Measurements from ENCODE around the gene TSN. TPM values are rescaled to one million over a fixed set of nuclear protein-coding genes. Genes with fewer than 3 reads are reported as not detected.
A peak's percentile ranks its signal among the peaks of the same experiment; 100 is the strongest.
"Not testable (repeated sequence)": the region's sequence is repeated elsewhere in the genome, so short reads cannot be mapped to it uniquely, and the experiment has no call there.

Gene TSN
- total and polyA plus RNA-seq, 5 donors = 21.3 to 43.7 (median 40.9) TPM

- WGBS = 74% methylated on average over 2 of the region's 2 CpGs
- intact Hi-C loops (cut with DNase I) = no loop called here
These were observed 46.5 kb downstream of the TSN start for GRCh38 chr2:121801916-121802315.

GRCh38 chr2:121803503-121803902, 48.1 kb downstream of the TSN start:
- no peaks in the 10 kb centered on the region for H3K4me1 ChIP-seq (ENCODE audit: control insufficient read depth, insufficient read depth, low read length)
- ATAC-seq = no peak
- no peaks in the 10 kb centered on the region for H3K9me3 ChIP-seq (ENCODE audit: control insufficient read depth, low read length)
- H3K4me3 ChIP-seq (ENCODE audit: low read length) = no peak overlapping the region
- intact Hi-C loops (cut with DNase I) = no loop called here
- WGBS = 77% methylated on average over 2 of the region's 2 CpGs
- no peaks in the 10 kb centered on the region for H3K27me3 ChIP-seq (ENCODE audit: control insufficient read depth, insufficient read depth)
- no peak overlapping the region for H3K27ac ChIP-seq (ENCODE audit: low read length)
- DNase-seq = no peak

More at GRCh38 chr2:121801916-121802315, 46.5 kb downstream of the TSN start:
- H3K4me3 ChIP-seq (ENCODE audit: low read length) = no peak overlapping the region
- DNase-seq (no peak), ATAC-seq (no peak)
- H3K4me1 ChIP-seq (ENCODE audit: control insufficient read depth, insufficient read depth, low read length) = no peaks in the 10 kb centered on the region
- no peaks in the 10 kb centered on the region for H3K27me3 ChIP-seq (ENCODE audit: control insufficient read depth, insufficient read depth)
- no peak overlapping the region for H3K27ac ChIP-seq (ENCODE audit: low read length)
- no peaks in the 10 kb centered on the region for H3K9me3 ChIP-seq (ENCODE audit: control insufficient read depth, low read length)

GRCh38 chr2:121804340-121804739, 48.9 kb downstream of the TSN start:
- Histone ChIP-seq H3K4me1 (ENCODE audit: control insufficient read depth, insufficient read depth, low read length) (no peaks in the 10 kb centered on the region), H3K4me3 (ENCODE audit: low read length) (no peak overlapping the region)

GRCh38 chr2:121804997-121805765, 49.7 kb downstream of the TSN start:
- WGBS = 68% methylated on average over 3 of the region's 3 CpGs
- ATAC-seq = no peak
- intact Hi-C loops (cut with DNase I) = no loop called here

More at GRCh38 chr2:121804340-121804739, 48.9 kb downstream of the TSN start:
- Histone ChIP-seq H3K9me3 (ENCODE audit: control insufficient read depth, low read length) (no peaks in the 10 kb centered on the region), H3K27ac (ENCODE audit: low read length) (no peak overlapping the region), H3K27me3 (ENCODE audit: control insufficient read depth, insufficient read depth) (no peaks in the 10 kb centered on the region)
- intact Hi-C loops (cut with DNase I) = no loop called here
- DNase-seq (no peak), ATAC-seq (no peak)
- WGBS = 12% methylated on average over 5 of the region's 5 CpGs

GRCh38 chr2:121805766-121806143, 50.3 kb downstream of the TSN start:
- ATAC-seq (no peak), DNase-seq (no peak)
- Histone ChIP-seq H3K4me3 (ENCODE audit: low read length) (no peak overlapping the region), H3K4me1 (ENCODE audit: control insufficient read depth, insufficient read depth, low read length) (no peaks in the 10 kb centered on the region), H3K27me3 (ENCODE audit: control insufficient read depth, insufficient read depth) (no peaks in the 10 kb centered on the region), H3K27ac (ENCODE audit: low read length) (no peak overlapping the region), H3K9me3 (ENCODE audit: control insufficient read depth, low read length) (no peaks in the 10 kb centered on the region)
- 75% methylated on average over 7 of the region's 7 CpGs for WGBS
- intact Hi-C loops (cut with DNase I) = no loop called here

More at GRCh38 chr2:121804997-121805765, 49.7 kb downstream of the TSN start:
- H3K27me3 ChIP-seq (ENCODE audit: control insufficient read depth, insufficient read depth) = no peaks in the 10 kb centered on the region
- H3K9me3 ChIP-seq (ENCODE audit: control insufficient read depth, low read length) = no peaks in the 10 kb centered on the region
- no peak overlapping the region for H3K27ac ChIP-seq (ENCODE audit: low read length)
- no peak overlapping the region for H3K4me3 ChIP-seq (ENCODE audit: low read length)
- H3K4me1 ChIP-seq (ENCODE audit: control insufficient read depth, insufficient read depth, low read length) = no peaks in the 10 kb centered on the region
- no peak for DNase-seq

- H3K4me1 ChIP-seq (ENCODE audit: control insufficient read depth, insufficient read depth, low read length); H3K9me3 ChIP-seq (ENCODE audit: control insufficient read depth, low read length); H3K4me3 ChIP-seq (ENCODE audit: low read length); H3K27me3 ChIP-seq (ENCODE audit: control insufficient read depth, insufficient read depth); DNase-seq; ATAC-seq; intact Hi-C loops (cut with DNase I); H3K27ac ChIP-seq (ENCODE audit: low read length): not testable (repeated sequence)
- WGBS = 88% methylated on average over 8 of the region's 8 CpGs
These were observed 52.3 kb downstream of the TSN start for GRCh38 chr2:121807771-121808170.

- no peak for DNase-seq
- Histone ChIP-seq H3K9me3 (ENCODE audit: control insufficient read depth, low read length) (no peaks in the 10 kb centered on the region), H3K4me3 (ENCODE audit: low read length) (no peak overlapping the region), H3K4me1 (ENCODE audit: control insufficient read depth, insufficient read depth, low read length) (no peaks in the 10 kb centered on the region), H3K27me3 (ENCODE audit: control insufficient read depth, insufficient read depth) (no peaks in the 10 kb centered on the region), H3K27ac (ENCODE audit: low read length) (no peak overlapping the region)
- ATAC-seq = no peak
- 74% methylated on average over 4 of the region's 4 CpGs for WGBS
- intact Hi-C loops (cut with DNase I) = no loop called here
These were observed 54.2 kb downstream of the TSN start for GRCh38 chr2:121809607-121810006.

- ATAC-seq (peak; percentile 93 to 95), DNase-seq (peak; percentile 72 to 89 (median 83))
- no peaks in the 10 kb centered on the region for H3K9me3 ChIP-seq (ENCODE audit: control insufficient read depth, low read length)
- 28% methylated on average over 17 of the region's 17 CpGs for WGBS
- no peak overlapping the region for H3K4me3 ChIP-seq (ENCODE audit: low read length)
- no peaks in the 10 kb centered on the region for H3K4me1 ChIP-seq (ENCODE audit: control insufficient read depth, insufficient read depth, low read length)
- H3K27ac ChIP-seq (ENCODE audit: low read length) = no peak overlapping the region
- no peaks in the 10 kb centered on the region for H3K27me3 ChIP-seq (ENCODE audit: control insufficient read depth, insufficient read depth)
- intact Hi-C loops (cut with DNase I) = no loop called here
These were observed 55.8 kb downstream of the TSN start for GRCh38 chr2:121810959-121811853.

GRCh38 chr2:121813083-121813482, 57.6 kb downstream of the TSN start:
- 93% methylated on average over 3 of the region's 3 CpGs for WGBS
- H3K9me3 ChIP-seq (ENCODE audit: control insufficient read depth, low read length); DNase-seq; intact Hi-C loops (cut with DNase I); H3K4me1 ChIP-seq (ENCODE audit: control insufficient read depth, insufficient read depth, low read length); H3K27me3 ChIP-seq (ENCODE audit: control insufficient read depth, insufficient read depth); ATAC-seq; H3K27ac ChIP-seq (ENCODE audit: low read length); H3K4me3 ChIP-seq (ENCODE audit: low read length): not testable (repeated sequence)

GRCh38 chr2:121815216-121815615, 59.8 kb downstream of the TSN start:
- ATAC-seq (no peak), DNase-seq (no peak)
- H3K27ac ChIP-seq (ENCODE audit: low read length) = no peak overlapping the region
- 87% methylated on average over 8 of the region's 8 CpGs for WGBS
- no peaks in the 10 kb centered on the region for H3K9me3 ChIP-seq (ENCODE audit: control insufficient read depth, low read length)
- intact Hi-C loops (cut with DNase I) = no loop called here
- H3K27me3 ChIP-seq (ENCODE audit: control insufficient read depth, insufficient read depth) = no peaks in the 10 kb centered on the region
- no peaks in the 10 kb centered on the region for H3K4me1 ChIP-seq (ENCODE audit: control insufficient read depth, insufficient read depth, low read length)
- H3K4me3 ChIP-seq (ENCODE audit: low read length) = no peak overlapping the region

GRCh38 chr2:121816797-121817196, 61.3 kb downstream of the TSN start:
- WGBS = 90% methylated on average over 7 of the region's 7 CpGs
- DNase-seq = no peak
- no peaks in the 10 kb centered on the region for H3K27me3 ChIP-seq (ENCODE audit: control insufficient read depth, insufficient read depth)
- no peaks in the 10 kb centered on the region for H3K9me3 ChIP-seq (ENCODE audit: control insufficient read depth, low read length)
- H3K27ac ChIP-seq (ENCODE audit: low read length) = no peak overlapping the region
- ATAC-seq = no peak
- intact Hi-C loops (cut with DNase I) = no loop called here
- H3K4me1 ChIP-seq (ENCODE audit: control insufficient read depth, insufficient read depth, low read length) = no peaks in the 10 kb centered on the region
- no peak overlapping the region for H3K4me3 ChIP-seq (ENCODE audit: low read length)
